Bone marrow (tissue), 2 donors: ENCODE data around the gene FNDC3A.
"Not testable (repeated sequence)": the region's sequence is repeated elsewhere in the genome, so short reads cannot be mapped to it uniquely, and the experiment has no call there.

ENCODE experiments used
- DNase-seq, 2 donors: peaks; one replicate each; lab custom pipeline; 2025; lab: John Stamatoyannopoulos, UW

Gene FNDC3A

DNA sequence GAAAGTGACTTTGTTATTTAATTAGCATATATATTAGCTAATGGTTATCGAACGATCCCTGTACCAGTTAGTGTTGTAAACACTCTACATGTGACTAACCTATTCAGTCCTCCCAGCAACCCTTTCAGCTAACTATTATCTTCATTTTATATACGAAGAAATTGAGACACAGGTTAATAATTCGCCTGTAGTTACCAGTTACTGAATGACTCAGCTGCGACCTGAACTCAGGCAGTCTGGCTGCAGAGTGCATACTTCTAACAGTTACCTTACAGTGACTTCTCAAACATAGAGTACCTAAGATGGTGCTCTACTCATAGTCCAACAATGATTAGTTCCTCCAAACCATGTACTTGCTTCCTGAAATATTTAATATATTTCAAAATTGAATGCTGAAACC lies 117.7 kb downstream of the FNDC3A start:
- DNase-seq: no peak

DNA sequence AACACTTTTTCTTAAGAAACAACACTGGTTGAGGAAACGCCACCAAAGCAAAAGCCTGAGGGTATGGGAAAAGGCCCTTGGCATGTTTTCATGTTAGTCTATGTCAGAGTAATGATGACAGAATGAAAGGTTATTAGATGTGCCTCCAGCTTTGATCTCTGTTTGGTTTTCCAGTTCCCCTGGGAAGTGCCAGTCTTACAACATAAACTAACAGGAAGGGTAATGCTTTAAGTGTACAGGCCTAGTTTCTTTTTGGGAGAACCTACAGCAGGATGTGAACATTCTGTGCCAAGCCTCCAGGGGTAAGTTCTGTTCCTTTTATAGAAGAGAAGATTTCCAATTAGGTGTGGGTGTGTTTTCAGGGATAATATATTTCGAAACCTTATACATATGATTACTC lies 121.7 kb downstream of the FNDC3A start:
- no peak for DNase-seq

GRCh38 chr13:49098198-49098597 lies 122.5 kb downstream of the FNDC3A start:
- no peak for DNase-seq

DNA sequence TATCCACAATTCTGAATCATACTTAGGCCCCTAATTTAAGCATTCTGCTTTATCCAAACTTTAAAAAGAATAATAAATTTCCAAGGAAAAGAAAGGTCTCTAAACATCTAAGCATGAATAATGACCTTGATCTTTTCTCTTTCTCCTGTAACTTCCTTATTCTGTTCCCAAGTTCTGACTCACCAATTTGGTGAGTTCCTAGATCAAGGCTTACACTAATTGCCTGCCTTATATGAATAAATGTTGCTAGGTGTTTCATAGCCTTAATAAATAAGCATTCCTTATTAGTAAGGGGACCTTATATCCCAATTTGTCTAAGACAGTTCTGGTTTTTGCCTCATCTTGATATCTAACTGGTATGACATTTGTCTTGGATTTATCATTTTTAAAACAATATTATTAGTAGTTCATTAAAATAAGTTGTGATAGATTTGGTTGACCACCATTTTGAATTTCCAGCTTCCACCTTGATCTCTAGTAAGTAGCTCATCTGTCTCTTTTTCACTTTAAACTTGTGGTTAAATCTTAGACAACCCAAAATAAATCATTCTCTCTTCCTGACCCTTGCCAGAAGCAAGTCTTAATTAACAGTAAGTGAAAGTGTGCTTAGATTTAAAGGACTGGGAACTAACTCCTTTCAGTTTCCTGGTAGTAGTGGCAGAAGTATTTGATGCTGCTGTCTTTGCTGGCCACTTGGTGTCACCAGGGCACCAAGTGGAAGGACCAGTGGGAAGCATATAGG lies 123.2 kb downstream of the FNDC3A start:
- peak in 1 of 2 donors; percentile 21 for DNase-seq

DNA sequence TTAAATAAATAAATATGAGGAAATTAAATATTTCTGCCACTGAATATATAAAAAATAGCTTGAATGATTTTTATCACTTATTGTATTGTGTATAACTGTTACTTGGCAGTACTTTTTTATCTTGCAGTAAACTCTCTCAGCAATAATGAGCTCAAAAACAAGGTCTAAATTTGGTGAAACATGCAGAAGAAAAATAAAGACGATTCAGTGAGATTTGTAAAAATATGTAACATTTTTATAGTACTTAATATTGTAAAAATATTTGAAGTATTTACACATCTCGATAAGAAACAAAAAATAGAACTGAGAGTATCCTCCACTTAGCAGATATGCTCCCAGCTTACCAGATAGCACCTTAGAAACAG lies 123.8 kb downstream of the FNDC3A start:
- DNase-seq: no peak

- DNase-seq: no peak
Observed at GRCh38 chr13:49100637-49101570, 125.2 kb downstream of the FNDC3A start.

GRCh38 chr13:49108196-49108595 lies 132.5 kb downstream of the FNDC3A start:
- DNase-seq: peak in 1 of 2 donors; percentile 22

DNA sequence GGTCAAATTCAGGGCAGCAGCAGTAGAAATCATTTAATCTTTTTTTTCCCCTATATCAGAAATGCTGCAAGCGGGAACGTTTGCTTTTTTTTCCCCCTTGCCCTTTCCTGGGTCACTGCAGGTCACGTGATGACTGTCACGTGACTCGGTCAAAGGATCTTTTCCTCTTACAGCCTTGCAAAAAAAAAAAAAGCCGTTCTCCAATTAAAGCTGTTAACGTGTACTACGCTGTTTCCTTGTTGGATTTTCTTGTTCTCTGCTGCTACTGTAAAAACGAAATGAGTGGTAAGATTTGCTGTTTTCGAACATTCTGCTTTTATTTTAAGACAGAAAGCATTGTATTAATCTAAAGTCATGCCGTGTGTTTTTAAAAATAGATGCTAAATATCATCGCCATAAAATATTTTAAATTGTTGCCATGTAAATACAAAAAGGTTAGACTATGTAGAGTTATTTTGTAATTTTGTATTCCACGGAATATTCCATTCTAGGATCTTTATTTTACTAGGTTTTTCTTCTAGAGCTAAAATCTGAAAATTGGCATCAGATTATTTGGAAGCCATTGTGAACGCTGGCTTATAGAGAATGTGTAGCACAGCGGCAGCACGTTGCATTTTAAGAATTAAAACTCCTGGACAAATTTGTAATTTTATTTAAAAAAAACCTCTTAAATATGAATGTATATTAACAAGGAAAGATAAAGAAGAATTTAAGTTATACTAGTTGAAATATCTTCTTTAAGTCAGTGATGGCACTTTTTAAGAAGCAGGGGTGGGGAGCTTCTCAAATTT lies 134.6 kb downstream of the FNDC3A start:
- peak; percentile 8 to 45 for DNase-seq

DNA sequence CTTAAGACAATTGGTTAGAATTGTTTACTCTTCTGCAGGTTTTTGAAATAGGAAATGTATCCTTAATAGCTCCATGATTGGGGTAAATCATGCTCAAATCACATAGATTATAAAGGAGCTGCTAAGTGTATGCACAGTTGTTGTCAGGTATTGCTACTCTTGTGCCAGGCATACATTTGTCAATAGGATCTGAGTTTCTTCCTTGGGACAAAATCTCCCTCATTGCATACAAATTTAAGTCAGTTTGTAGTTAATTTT lies 135.1 kb downstream of the FNDC3A start:
- no peak for DNase-seq

DNA sequence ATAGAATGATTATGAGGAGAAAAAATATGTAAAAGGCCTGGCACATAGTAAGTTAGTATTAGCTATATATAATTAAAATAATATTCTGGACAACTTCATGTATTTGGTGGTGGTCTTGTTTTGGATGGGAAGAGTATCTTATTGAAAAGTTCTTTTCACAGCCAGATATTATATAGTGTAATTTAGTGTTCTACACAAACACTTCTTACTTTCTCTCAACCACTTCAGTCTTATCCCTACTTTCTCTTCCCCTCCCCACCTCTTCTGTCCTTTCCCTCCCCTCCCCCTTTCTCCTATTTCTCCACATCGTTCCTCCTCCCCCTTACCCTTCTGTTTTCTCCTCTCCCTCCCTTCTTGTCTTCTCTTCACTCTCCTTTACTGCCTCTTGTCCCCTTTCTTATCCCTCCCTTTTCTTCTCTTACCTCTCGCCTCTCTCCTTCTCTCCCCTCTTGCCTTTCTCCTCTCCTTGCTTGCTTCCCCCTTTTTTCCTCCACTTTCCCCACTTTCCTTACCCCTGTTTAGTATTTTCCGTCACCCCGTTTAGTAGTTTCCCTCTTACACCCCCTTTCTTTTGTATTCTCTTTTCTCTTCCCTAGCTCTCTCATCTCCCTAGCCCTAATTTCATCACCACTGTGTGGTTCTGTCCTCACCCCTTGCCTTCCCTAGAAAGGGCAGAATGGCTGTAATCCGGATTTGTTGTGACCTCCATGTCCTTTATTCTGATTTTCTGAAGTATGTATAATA lies 137.2 kb downstream of the FNDC3A start:
- no peak for DNase-seq

- DNase-seq: peak in 1 of 2 donors; percentile 45
Observed at GRCh38 chr13:49113526-49114286, 138.0 kb downstream of the FNDC3A start.

- DNase-seq: no peak
Observed at GRCh38 chr13:49116873-49117272, 141.2 kb downstream of the FNDC3A start.

- not testable (repeated sequence) for DNase-seq
Observed at GRCh38 chr13:49118455-49118854, 142.7 kb downstream of the FNDC3A start.

DNA sequence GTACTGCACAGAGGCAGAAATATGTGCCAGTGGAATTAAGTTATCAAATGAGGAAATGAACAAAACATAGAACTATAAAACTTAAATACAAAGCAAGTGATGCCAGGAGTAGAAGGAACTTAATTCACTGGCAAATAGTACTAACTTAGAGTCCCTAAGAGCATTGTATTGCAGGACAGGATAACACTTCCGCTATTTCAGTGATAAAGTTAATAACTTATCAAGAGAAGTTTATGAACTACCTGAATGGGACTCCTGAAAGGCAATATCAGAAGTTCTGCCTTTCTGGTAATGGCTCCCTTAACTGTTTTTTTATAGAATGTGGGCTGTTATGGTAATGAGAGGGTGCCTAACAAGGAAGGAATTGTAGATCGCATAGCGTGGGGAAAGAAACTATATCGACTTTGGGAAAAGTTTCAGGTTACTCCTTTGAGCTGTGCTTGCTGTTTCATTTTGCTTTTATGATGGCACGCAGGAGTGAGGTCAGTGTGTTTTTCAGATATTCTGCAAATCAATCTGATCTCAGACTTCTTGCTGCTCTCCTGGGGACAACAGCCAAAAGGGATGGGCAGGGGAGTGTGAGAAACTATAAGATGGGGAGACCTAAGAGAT lies 149.1 kb downstream of the FNDC3A start:
- DNase-seq: no peak

DNA sequence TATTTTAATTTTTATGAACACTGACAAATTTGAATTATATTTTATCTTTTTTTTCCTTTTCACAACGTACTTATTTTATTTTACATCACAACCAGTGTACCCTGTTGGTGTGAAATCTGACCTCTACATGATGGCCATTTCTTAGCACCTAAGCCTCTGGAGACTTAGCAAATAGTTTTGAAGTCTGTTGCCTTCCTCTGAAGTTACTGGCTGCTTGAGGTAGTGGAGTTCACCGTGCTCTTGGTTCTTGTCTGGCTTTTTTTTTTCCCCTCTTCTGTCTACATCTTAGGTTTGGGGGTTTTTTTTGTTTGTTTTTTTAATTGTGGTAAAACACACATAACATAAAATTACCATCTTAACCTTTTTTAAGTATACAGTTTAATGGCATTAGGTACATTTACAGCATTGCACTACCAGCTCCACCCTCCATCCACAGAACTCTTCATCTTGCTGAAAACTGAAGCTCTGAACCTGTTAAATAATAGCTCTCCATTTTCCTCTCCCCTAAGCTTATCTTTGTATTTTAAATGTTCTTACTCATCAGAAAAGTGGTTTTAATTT lies 150.3 kb downstream of the FNDC3A start:
- DNase-seq: no peak

- peak in 1 of 2 donors; percentile 1 for DNase-seq
Observed at GRCh38 chr13:49132479-49133002, 156.8 kb downstream of the FNDC3A start.

- DNase-seq: no peak
Observed at GRCh38 chr13:49134305-49134704, 158.6 kb downstream of the FNDC3A start.

DNA sequence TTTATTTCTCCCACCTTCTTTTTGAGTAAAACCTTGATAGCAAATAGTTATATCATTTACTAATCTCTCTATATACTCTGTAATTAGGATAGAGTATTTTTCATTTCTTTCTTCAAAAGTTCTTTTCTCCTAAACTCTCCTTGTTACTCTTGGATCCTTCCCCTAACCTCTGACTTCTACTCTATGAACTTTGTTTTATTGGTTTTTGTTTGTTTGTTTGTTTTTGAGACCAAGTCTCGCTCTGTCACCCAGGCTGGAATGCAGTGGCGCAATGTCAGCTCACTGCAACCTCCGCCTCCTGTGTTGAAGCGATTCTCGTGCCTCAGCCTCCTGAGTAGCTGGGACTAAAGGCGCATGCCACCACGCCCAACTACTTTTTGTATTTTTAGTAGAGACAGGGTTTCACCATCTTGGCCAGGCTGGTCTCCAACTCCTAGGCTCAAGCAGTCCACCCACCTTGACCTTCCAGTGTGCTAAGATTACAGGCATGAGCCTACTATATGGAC lies 161.5 kb downstream of the FNDC3A start:
- DNase-seq: not testable (repeated sequence)

DNA sequence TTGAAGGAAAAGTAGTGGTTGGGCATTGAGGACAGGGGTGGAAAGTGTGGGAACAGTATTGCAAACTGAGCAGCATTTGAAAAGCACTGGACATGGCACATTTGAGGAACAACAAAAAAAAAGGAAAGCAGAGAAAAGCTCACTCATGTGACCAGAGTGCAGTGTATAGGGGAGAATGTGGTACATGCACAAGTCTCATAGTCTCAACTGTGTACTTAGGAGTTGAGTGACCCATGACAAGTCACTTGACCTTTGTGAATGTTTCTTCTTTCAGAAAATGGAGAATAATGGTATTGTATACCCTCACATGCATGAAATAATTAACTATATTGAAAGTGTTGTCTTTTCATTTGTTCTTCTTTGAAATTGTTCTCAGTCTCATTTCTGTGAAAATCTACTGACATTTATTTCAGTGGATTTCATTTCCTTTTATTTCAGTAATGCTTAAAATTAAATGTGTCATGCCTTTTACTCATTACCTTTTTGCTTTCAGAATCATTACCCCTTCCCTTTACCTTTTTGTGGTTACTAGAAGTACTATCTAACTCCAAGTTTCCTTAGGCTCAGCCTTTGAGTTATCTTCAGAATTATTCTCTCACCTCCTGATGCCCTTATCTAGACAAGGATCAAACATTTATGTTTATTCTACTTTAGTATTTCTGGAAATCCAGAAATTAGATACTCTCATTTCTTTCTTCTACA lies 165.3 kb downstream of the FNDC3A start:
- no peak for DNase-seq
